ENCODE data around the gene TLR5.
A peak's percentile ranks its signal among the peaks of the same experiment; 100 is the strongest.

TLR5 gene

DNA sequence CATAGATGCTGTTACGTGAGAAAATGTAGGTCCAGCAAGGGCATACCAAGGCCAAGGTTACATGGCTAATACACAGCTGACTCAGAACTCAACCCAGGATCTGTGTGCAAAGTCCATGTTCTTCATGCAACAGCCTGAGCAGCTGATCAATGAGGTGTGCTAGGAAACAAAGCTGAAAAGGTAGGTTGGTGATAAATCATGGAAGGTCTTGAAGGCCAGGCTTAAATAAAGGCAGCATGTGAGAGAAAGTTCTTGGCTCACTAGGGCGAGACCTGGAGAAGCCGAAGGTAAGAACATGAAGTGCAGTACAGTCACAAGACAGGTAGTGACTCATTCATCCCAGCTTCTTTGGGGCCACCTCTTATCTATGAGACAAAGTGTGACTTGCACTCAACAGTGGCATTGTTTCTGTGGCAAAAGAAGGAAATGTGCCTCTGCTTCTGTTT, 33.4 kb downstream of the TLR5 start:
- DNase-seq = no peak

GRCh38 chr1:223106856-223107255, 36.2 kb downstream of the TLR5 start:
- DNase-seq = no peak

- no peak for DNase-seq
Observed at GRCh38 chr1:223105568-223105967, 37.5 kb downstream of the TLR5 start.

DNA sequence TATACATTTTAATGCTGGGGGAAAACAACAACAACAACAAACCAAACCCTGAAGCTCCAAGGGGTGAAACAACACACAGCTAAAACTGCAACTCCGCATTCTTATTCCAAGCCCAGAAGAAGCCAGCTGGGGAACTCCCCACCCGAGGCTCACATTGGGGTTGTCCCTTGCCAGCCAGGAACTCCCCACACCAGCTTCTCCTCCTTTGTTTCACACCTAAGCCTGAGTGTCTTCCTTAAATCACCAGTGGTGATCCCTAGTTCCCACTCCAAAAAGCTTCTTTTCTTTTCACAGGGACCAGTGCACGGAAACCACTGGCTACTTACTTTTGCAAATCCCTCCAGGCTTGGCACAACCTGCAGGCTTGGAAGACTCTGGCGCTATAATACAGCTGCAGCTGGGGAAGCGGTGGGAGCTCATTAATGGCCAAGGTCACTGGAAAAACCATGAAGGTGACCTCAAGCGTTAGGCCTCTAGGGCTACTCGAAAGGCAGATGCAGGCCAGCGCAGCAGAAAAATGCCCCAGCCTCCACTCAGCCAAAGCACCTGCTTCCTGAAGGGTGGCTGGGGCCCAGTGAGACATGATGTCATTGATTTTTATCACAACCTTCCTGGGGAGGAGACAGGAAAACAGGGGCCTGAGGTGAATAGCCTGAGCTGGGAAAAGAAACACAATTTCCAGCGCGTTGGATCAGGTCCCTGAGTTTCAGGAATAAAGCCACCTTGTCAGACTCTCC, 40.1 kb downstream of the TLR5 start:
- no peak for DNase-seq

GRCh38 chr1:223097713-223098112, 45.3 kb downstream of the TLR5 start:
- no peak for DNase-seq

GRCh38 chr1:223095870-223096269, 47.2 kb downstream of the TLR5 start:
- no peak for DNase-seq

DNA sequence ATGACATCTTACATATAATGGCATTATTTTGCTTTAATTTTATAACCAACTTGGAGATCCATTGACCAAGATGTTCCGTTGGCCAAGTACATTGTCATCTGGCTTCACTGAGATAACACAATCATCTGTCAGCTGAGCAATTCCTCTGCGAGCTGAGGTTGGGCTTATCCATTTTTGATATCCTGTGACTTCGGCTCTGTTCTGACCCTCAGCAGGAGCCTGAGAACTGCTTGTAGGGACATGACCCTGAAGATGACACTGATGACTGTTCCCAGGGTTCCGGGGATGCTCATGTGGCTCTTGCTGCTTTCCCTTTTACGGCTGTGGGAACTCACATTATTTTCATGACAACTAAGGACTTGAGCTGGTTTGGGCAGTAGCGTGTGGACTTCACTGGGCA, 51.2 kb downstream of the TLR5 start:
- DNase-seq = no peak

DNA sequence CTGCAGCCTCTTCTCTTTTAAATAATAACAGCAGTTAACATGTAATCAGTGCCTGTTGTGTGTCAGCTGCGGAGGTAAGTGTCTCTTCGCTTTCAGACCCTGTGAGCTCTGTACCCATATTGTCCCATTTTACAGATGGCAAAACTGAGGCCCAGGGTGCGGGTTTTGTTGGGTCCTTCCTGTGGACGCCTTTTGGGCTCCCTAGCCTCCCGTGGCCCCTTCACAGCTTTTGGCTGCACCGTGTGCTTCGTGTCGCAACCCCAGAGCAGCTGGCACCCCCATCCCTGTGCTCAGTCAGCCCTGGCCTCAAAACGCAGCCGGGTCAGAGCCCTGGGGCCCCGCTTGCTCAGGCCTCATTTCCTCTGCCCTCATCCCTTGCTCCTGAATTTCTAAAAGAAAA, 53.8 kb downstream of the TLR5 start:
- DNase-seq = no peak

- no peak for DNase-seq
Observed at GRCh38 chr1:223088713-223089240, 54.3 kb downstream of the TLR5 start.

- DNase-seq = no peak
Observed at GRCh38 chr1:223087291-223088255, 55.5 kb downstream of the TLR5 start.

DNA sequence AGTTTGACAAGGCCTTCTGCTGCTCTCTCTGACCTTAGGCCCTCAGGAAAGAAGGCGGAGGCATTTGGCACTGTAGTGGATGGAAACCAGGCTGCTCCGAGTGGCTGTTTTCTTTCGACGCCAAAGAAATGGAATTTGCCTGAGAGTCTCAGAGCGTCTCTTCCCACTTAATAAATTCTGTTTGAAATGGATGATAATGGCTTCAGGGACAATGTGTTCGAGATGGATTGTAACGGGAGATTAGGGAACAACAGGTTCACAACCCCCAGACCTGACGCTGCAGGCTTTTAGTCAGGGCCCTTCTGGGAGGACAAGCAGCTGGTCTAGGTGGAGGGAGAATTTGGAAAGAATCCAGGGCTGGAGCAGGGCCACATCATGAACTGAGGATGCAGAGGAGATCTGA, 58.6 kb downstream of the TLR5 start:
- no peak for DNase-seq

- no peak for DNase-seq
Observed at GRCh38 chr1:223083831-223084230, 59.2 kb downstream of the TLR5 start.

DNA sequence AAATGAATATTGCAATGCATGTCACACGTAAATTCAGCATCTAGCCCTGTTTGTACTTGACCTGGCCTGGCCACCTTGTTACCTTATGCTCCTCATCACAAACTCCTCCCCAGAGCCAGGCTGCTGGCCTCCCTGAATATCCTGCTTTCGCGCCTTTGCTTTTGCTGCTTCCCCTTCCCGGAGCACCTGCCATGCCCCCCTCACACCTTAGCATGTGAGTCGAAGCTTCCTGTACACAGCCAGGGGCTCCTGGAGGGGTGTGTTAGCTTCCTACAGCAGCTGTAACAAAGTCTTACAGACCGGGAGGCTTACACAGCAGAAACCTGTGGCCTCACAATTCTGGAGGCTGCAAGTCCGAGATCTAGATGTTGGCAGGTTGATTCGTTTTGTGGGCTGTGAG, 60.1 kb downstream of the TLR5 start:
- no peak for DNase-seq

DNA sequence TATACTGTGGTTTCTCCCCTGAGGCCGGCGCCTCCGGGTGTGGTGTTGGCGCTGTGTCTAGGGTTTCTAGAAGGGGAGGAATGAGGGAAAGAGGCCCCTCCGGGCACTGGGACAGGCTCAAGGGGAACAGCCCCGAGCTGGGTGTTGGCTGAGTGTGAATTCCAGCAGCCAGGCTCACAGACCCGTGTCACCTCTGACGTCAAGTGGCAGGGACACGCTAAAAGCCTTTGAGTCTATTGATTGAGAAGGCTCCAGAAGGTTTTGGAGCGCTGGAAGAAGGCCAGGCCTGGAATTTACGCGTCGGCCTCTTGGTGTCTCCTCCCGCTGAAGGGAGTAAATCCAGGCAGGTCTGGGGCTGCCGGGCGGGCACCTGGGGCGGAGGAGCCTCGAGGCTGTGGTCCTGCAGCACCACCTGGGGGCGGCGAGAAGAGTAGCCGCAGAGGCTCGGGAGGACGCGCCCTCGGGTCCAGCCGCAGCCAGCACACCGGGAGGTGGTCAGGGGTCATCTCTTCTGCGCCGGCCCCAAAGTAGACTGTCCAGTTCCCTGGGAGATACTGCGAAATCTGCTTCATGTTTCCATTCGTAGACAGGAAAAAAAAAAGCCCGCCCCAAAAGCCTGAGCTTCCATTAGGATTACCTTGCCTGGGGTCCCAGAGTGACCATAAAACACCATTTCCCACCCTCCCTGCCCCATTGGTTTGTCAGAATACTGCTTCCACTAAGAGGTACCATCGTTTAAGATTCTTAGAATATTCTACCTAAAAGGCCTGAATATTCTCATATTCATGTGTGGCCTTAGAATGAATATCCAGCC, 61.7 kb downstream of the TLR5 start:
- DNase-seq = peak; percentile 87

GRCh38 chr1:223079498-223079897, 63.5 kb downstream of the TLR5 start:
- no peak for DNase-seq

- no peak for DNase-seq
Observed at GRCh38 chr1:223077247-223077833, 65.7 kb downstream of the TLR5 start.

- no peak for DNase-seq
Observed at GRCh38 chr1:223076362-223076761, 66.7 kb downstream of the TLR5 start.

DNA sequence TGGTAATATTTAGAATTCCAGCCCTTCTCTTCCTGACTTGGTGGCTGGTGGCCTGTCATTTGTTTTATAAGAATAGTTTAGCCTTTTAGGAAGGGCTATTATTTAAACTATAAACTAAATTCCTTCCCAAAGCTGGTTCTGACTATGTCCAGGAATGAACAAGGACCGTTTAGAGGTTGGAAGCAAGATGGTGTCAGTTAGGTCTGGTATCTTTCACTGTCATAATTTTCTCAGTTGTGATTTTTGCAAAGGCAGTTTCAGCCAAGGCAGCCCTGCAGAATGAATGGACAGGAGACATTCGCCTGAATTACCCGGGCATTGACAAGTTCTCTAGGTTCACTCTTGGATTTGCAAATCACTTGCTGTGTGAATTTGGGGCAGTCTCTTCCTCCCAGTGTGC, 67.2 kb downstream of the TLR5 start:
- DNase-seq = no peak

- no peak for DNase-seq
Observed at GRCh38 chr1:223074445-223075300, 68.4 kb downstream of the TLR5 start.

GRCh38 chr1:223068900-223069665, 74.0 kb downstream of the TLR5 start:
- DNase-seq = no peak

DNA sequence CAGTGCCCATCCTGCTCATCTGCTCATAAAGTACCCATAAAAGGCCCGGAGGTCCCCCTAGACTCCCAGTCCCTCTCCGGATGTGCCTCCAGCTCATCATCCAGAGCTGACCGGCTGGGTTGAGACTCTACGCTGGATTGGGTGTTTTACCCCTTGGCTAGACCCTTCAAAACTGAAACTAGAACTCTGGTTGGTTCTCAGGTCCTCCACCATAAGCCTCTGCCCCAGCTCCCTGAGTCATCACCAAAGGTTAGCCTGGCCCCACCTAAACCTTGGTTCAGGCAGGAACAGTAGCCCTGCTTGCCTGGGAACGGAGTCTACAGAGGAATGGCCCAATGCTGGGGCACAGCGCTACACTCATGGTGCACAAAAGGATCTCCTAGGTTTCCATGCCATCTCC, 75.1 kb downstream of the TLR5 start:
- DNase-seq = no peak
